Neuronal stem cell (in vitro differentiated cells): ENCODE measurements around the gene KRTAP10-7.

Experiments
- DNase-seq: peaks from one replicate; pipeline ENCODE4 v3.0.0-alpha.2; 2013; ENCODE audit warnings: low spot score
- H2AFZ ChIP-seq: one replicate; pipeline ENCODE4 v1.6.1; 2013; ENCODE audit warnings: mild to moderate bottlenecking, low read length, inconsistent platforms
- H2AK5ac ChIP-seq: 2 replicates; pipeline ENCODE4 v1.6.1; 2013; ENCODE audit warnings: low read depth, mild to moderate bottlenecking, inconsistent platforms, low read length, moderate library complexity, mixed read lengths
- H2BK120ac ChIP-seq: 2 replicates; pipeline ENCODE4 v1.6.1; 2013; ENCODE audit warnings: low read depth, mild to moderate bottlenecking, inconsistent platforms, low read length, moderate library complexity, mixed read lengths
- H2BK12ac ChIP-seq: one replicate; pipeline ENCODE4 v1.6.1; 2013; ENCODE audit warnings: low read length, inconsistent platforms
- H2BK15ac ChIP-seq: 2 replicates; pipeline ENCODE4 v1.6.1; 2013; ENCODE audit warnings: mild to moderate bottlenecking, low read length, inconsistent platforms, mixed read lengths
- H2BK5ac ChIP-seq: one replicate; pipeline ENCODE4 v1.6.1; 2013; ENCODE audit warnings: inconsistent platforms, mild to moderate bottlenecking, low read length, moderate library complexity
- H3K14ac ChIP-seq: one replicate; pipeline ENCODE4 v1.6.1; 2013; ENCODE audit warnings: low read length, inconsistent platforms
- H3K18ac ChIP-seq: 2 replicates; pipeline ENCODE4 v1.6.1; 2013; ENCODE audit warnings: low read length, inconsistent platforms
- H3K23ac ChIP-seq: 2 replicates; pipeline ENCODE4 v1.6.1; 2013; ENCODE audit warnings: low read depth, mild to moderate bottlenecking, mixed read lengths, low read length, inconsistent platforms; ENCODE audit not compliant: poor library complexity
- H3K27ac ChIP-seq: replicated peaks from 3 replicates; pipeline ENCODE4 v1.5.1; 2013; ENCODE audit warnings: low read length, inconsistent platforms
- H3K27me3 ChIP-seq, 3 experiments: 2 replicates each; pipeline ENCODE4 v1.6.1; 2013; ENCODE audit warnings: low read length in 3 of 3, mild to moderate bottlenecking in 2 of 3, inconsistent platforms in 1 of 3, low read depth in 1 of 3, mixed read lengths in 1 of 3, moderate library complexity in 1 of 3; ENCODE audit not compliant: control insufficient read depth in 3 of 3, insufficient read depth in 3 of 3
- H3K36me3 ChIP-seq, 2 donors: replicated peaks in 1 of 2; 2 replicates each; pipeline ENCODE4 v1.6.1; 2013; ENCODE audit warnings: low read length in 2 of 2; ENCODE audit not compliant: control insufficient read depth in 2 of 2, insufficient read depth in 2 of 2
- H3K4ac ChIP-seq: 2 replicates; pipeline ENCODE4 v1.6.1; 2013; ENCODE audit warnings: inconsistent platforms, mild to moderate bottlenecking, low read length, moderate library complexity
- H3K4me1 ChIP-seq, 2 donors: 1 replicate in 1 of 2; 2 replicates in 1 of 2; pipeline ENCODE4 v1.6.1; 2013; ENCODE audit warnings: low read length in 2 of 2, low read depth in 1 of 2; ENCODE audit not compliant: control insufficient read depth in 2 of 2, insufficient read depth in 1 of 2
- H3K4me2 ChIP-seq: one replicate; pipeline ENCODE4 v1.6.1; 2013; ENCODE audit warnings: mild to moderate bottlenecking, low read length, inconsistent platforms; ENCODE audit not compliant: insufficient read depth, poor library complexity, severe bottlenecking
- H3K4me3 ChIP-seq, 2 donors: 2 replicates each; pipeline ENCODE4 v1.5.1; 2013; ENCODE audit warnings: low read length in 2 of 2, mild to moderate bottlenecking in 2 of 2, inconsistent platforms in 1 of 2, moderate library complexity in 1 of 2
- H3K79me1 ChIP-seq: one replicate; pipeline ENCODE4 v1.6.1; 2013; ENCODE audit warnings: low read depth, mild to moderate bottlenecking, inconsistent platforms, low read length, moderate library complexity
- H3K9ac ChIP-seq: one replicate; pipeline ENCODE4 v1.6.1; 2013; ENCODE audit warnings: mild to moderate bottlenecking, low read depth, low read length, inconsistent platforms; ENCODE audit not compliant: poor library complexity
- H3K9me3 ChIP-seq, 2 donors: replicated peaks in 1 of 2; 2 replicates each; pipeline versions ENCODE3 to v1.6.1; 2013; ENCODE audit warnings: low read length in 2 of 2, mild to moderate bottlenecking in 2 of 2, inconsistent platforms in 1 of 2, low read depth in 1 of 2, mixed read lengths in 1 of 2, moderate library complexity in 1 of 2; ENCODE audit not compliant: control insufficient read depth in 2 of 2, insufficient read depth in 1 of 2
- H4K8ac ChIP-seq: one replicate; pipeline ENCODE4 v1.6.1; 2013; ENCODE audit warnings: low read depth, mild to moderate bottlenecking, inconsistent platforms, low read length, moderate library complexity
- H4K91ac ChIP-seq: one replicate; pipeline ENCODE4 v1.6.1; 2013; ENCODE audit warnings: low read length, low read depth, mild to moderate bottlenecking, inconsistent platforms; ENCODE audit not compliant: poor library complexity
- WGBS, 2 donors: extraction: QIAGEN DNeasy Blood & Tissue Kit; methylation state at CpG; one replicate each; pipeline ENCODE4 v1.1.7; 2013; ENCODE audit warnings: missing lambda C conversion rate in 2 of 2, mixed read lengths in 1 of 2; ENCODE audit not compliant: insufficient read length in 2 of 2, insufficient replicate concordance in 1 of 2; ENCODE audit errors: extremely low coverage in 2 of 2; 5-methylcytosine and 5-hydroxymethylcytosine counted together

Gene KRTAP10-7

DNA sequence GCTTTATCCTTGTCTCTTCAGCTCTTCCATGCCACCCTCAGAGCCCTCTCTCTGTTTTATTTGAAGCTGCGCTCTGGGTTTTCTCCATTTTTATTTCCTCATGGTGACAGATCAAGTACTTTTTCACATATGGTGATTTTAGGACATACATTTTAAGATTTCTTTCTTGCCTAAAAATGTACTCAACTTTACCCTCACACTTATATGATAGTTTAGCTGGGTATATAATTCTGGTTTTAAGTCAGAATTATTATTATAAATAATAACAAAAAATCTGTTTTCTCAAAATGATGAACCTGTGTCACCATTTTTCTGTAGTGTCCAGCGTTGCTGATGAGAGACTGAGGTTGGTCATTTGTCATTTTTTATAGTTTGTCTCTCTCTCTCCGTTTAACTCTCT lies 19.2 kb upstream of the KRTAP10-7 start:
- no peak overlapping the region for H2BK120ac ChIP-seq
- H3K27ac ChIP-seq, result no peak overlapping the region
- peaks cover 0 to 6% (median 0%) of the 10 kb centered on the region in 3 experiments for H3K27me3 ChIP-seq
- H3K36me3 ChIP-seq, result no peaks in the 10 kb centered on the region
- H4K91ac ChIP-seq, result no peak overlapping the region
- H2AK5ac ChIP-seq, result no peak overlapping the region
- WGBS, 2 donors, result no CpG with 5 or more reads among the region's 3 CpGs
- no peak overlapping the region for H3K4ac ChIP-seq
- no peak overlapping the region for H2BK12ac ChIP-seq
- no peaks in the 10 kb centered on the region for H3K4me1 ChIP-seq
- H3K14ac ChIP-seq, result no peak overlapping the region
- H2BK5ac ChIP-seq, result no peak overlapping the region
- DNase-seq, result no peak
- H3K18ac ChIP-seq, result no peak overlapping the region
- no peak overlapping the region for H4K8ac ChIP-seq
- no peak overlapping the region for H3K4me3 ChIP-seq
- no peaks in the 10 kb centered on the region for H3K79me1 ChIP-seq
- H2BK15ac ChIP-seq, result no peak overlapping the region
- no peak overlapping the region for H3K9ac ChIP-seq
- H3K4me2 ChIP-seq, result no peak overlapping the region
- no peak overlapping the region for H2AFZ ChIP-seq
- peaks cover 9 to 10% of the 10 kb centered on the region in 2 donors for H3K9me3 ChIP-seq
- H3K23ac ChIP-seq, result no peak overlapping the region

DNA sequence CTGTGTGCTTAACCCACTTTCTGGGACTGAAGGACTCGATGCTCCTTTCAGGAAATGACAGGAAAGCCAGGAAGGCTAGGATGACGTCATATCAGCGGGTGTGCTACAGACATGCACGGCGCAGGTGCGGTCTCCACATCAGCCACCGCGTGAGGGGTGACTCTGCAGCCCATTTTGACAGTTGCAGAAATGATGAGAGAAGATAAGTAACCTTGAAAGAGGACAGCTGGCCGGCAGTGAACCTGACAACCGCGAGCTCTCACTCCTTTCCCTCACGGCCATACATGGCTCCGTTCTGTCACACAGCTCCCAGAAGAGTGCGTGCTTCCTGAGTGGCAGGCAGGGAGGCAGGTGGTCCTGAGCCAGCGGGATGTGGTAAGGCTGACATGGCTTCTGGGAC lies 18.3 kb upstream of the KRTAP10-7 start:
- H3K4me2 ChIP-seq, result no peak overlapping the region
- no peaks in the 10 kb centered on the region for H3K4me1 ChIP-seq
- no peak overlapping the region for H2AK5ac ChIP-seq
- peaks cover 6 to 7% of the 10 kb centered on the region in 2 donors for H3K9me3 ChIP-seq
- no peak overlapping the region for H3K4ac ChIP-seq
- H3K27ac ChIP-seq, result no peak overlapping the region
- peak overlapping the region; percentile 8 for H2BK15ac ChIP-seq
- H4K91ac ChIP-seq, result no peak overlapping the region
- no peak overlapping the region for H2AFZ ChIP-seq
- no peak overlapping the region for H3K23ac ChIP-seq
- DNase-seq, result no peak
- no peak overlapping the region for H2BK120ac ChIP-seq
- H3K27me3 ChIP-seq, result peaks cover 0 to 6% (median 0%) of the 10 kb centered on the region in 3 experiments
- H3K79me1 ChIP-seq, result no peaks in the 10 kb centered on the region
- WGBS, 2 donors, result no CpG with 5 or more reads among the region's 15 CpGs
- H3K36me3 ChIP-seq, result no peaks in the 10 kb centered on the region
- no peak overlapping the region for H3K9ac ChIP-seq
- no peak overlapping the region for H3K14ac ChIP-seq
- H2BK5ac ChIP-seq, result no peak overlapping the region
- H2BK12ac ChIP-seq, result no peak overlapping the region
- no peak overlapping the region for H4K8ac ChIP-seq
- H3K4me3 ChIP-seq, result no peak overlapping the region
- H3K18ac ChIP-seq, result peak overlapping the region; percentile 4

DNA sequence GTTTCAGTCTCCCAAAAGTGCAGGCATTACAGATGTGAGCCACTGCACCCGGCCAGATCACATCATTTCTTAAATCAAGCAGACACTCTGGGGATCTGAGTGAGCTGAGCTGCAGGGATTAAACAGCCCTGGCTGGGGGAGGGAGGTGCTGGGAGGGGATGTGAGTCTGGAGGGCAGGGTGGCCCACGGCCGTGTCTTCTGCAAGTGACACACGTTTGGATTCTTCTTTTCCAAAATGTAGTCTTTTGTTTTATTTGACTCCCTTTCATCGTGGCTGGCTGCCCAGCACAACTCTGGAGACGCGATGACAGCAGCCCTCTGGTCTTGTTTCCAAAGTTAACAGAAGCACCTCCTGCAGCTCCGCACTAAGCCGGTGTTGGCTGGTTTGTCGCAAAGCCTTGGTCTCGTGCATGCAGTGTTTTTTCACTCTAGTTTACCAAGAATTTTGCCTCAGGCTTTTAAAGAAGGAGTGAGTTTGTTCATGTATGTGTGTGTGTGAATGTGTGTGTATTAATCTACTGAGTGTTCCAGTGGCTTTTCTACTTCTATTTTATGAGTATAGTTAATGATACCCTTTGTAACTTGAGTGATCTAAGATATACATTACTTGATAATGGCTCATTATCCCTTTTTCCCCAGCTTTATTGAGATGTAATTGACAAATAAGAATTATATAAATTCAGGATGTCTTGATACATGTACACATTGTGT lies 17.2 kb upstream of the KRTAP10-7 start:
- Histone ChIP-seq H3K79me1 (no peaks in the 10 kb centered on the region), H3K36me3 (no peaks in the 10 kb centered on the region), H2BK5ac (no peak overlapping the region), H3K23ac (no peak overlapping the region), H3K9me3 (peaks cover 3 to 6% of the 10 kb centered on the region in 2 donors), H2AK5ac (no peak overlapping the region), H2AFZ (peak overlapping the region; percentile 75), H3K18ac (peak overlapping the region; percentile 40), H3K14ac (no peak overlapping the region), H4K91ac (no peak overlapping the region), H2BK12ac (no peak overlapping the region), H3K4ac (no peak overlapping the region), H3K4me2 (peak overlapping the region; percentile 29), H2BK120ac (no peak overlapping the region), H3K9ac (no peak overlapping the region), H3K27me3 (peaks cover 0 to 6% (median 0%) of the 10 kb centered on the region in 3 experiments), H3K4me3 (no peak overlapping the region), H3K4me1 (no peaks in the 10 kb centered on the region), H3K27ac (no peak overlapping the region), H4K8ac (no peak overlapping the region), H2BK15ac (no peak overlapping the region)
- WGBS, 2 donors, result no CpG with 5 or more reads among the region's 11 CpGs
- peak; percentile 26 for DNase-seq

DNA sequence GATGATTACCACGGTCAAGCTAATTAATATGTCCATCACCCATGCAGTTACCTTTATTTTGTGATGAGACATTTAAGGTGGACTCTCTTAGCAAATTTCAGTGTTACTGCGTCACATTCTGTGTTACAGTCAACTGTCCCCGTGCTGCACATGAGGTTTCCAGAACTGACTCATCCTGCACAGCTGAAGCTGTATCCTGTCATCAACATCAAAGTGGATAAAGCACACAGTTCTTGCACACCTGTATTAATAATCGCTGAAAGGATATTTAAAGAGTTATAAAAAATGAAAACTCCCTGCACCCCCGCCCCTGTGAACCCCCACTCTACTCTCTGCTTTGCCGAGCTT lies 16.6 kb upstream of the KRTAP10-7 start:
- Histone ChIP-seq H2BK15ac (no peak overlapping the region), H3K27ac (no peak overlapping the region), H4K8ac (no peak overlapping the region), H3K23ac (no peak overlapping the region), H3K14ac (no peak overlapping the region), H3K36me3 (no peaks in the 10 kb centered on the region), H3K27me3 (peaks cover 0 to 6% (median 0%) of the 10 kb centered on the region in 3 experiments), H4K91ac (no peak overlapping the region), H3K4ac (no peak overlapping the region), H2AFZ (no peak overlapping the region), H3K4me1 (no peaks in the 10 kb centered on the region), H2BK12ac (no peak overlapping the region), H3K4me2 (no peak overlapping the region), H2BK5ac (no peak overlapping the region), H3K4me3 (no peak overlapping the region), H2AK5ac (no peak overlapping the region), H3K79me1 (no peaks in the 10 kb centered on the region), H3K9me3 (peaks cover 2 to 6% of the 10 kb centered on the region in 2 donors), H3K18ac (no peak overlapping the region), H2BK120ac (no peak overlapping the region), H3K9ac (no peak overlapping the region)
- no peak for DNase-seq
- no CpG with 5 or more reads among the region's 6 CpGs for WGBS, 2 donors
